LNCaP clone FGC (cell line): Measurements from ENCODE around the gene IMMP2L.

Experiments
- DNase-seq: peaks from one replicate; pipeline ENCODE4 v3.0.0-alpha.2; 2011; ENCODE audit warnings: low read depth
- H3K4me3 ChIP-seq: 2 replicates; pipeline ENCODE4 v1.5.1; 2011; ENCODE audit warnings: mild to moderate bottlenecking, low read depth, low read length, control low read depth
- CTCF ChIP-seq: IDR thresholded peaks from 2 replicates; pipeline ENCODE4 v1.5.1; 2012; ENCODE audit warnings: mild to moderate bottlenecking; ENCODE audit not compliant: control insufficient read depth, insufficient read depth; ENCODE audit errors: extremely low read depth

Gene IMMP2L

GRCh38 chr7:110911632-110912031, 650.7 kb downstream of the IMMP2L start:
- H3K4me3 ChIP-seq: no peak overlapping the region
- TF ChIP-seq CTCF: no peak
- no peak for DNase-seq

DNA sequence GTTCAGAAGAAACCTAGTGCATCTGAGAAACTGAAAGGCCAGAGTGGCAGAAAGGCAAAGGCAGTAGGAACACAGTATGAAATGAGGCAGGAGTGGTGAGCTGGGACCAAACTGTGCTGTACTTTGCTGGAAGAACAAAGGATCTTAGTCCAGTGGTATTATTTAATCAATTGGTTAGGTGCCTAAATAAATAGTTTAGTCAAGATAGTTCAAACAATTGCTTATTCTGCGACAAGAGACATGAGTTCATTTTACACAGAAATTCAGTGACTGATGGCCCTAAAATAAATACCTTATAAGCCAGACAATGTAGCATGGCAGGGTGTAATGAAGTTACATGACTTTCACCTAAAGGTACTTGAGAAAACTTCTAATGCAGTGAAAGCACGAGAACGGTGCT, 653.2 kb downstream of the IMMP2L start:
- peak; percentile 50 for DNase-seq
- no peak overlapping the region for H3K4me3 ChIP-seq
- TF ChIP-seq CTCF: no peak

- TF ChIP-seq CTCF: no peak
- no peak overlapping the region for H3K4me3 ChIP-seq
- no peak for DNase-seq
These were observed 656.3 kb downstream of the IMMP2L start for GRCh38 chr7:110905773-110906566.

DNA sequence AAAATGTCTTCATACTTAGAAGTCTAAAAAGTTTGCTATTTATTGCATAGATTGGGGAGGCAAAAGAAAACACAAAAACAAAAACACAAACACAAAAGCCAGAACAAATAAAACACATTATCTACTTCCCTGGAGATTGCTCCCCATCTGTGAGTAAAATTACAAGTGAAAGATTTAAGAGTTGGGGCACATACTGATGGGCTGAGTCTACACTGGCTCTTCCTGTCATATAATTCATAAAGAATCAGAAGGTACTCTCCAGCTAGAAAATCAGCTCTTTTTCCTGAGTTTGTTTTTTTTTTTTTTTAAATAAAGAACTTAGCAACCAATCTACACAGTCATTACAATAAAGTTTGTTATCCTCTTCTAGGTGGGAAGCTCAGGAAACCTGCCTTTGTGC, 663.8 kb downstream of the IMMP2L start:
- no peak for DNase-seq
- no peak for TF ChIP-seq CTCF
- no peak overlapping the region for H3K4me3 ChIP-seq

DNA sequence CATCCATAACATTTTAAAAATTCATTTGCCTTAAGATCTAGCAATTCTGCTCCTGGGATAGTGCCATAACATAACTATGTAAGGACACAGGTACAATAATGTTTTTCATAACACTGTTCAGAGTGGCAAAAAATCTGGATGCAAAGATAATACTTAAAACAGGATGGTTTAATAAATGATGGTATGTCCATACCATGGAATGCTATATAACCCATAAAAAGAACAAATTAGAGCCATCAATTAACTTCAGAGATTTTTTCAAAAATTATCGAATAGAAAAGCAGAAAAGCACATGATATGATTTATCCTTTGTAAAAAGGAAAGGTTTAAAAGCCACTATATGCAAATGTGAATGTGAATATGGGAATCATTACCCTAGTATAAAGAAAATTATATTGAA, 664.8 kb downstream of the IMMP2L start:
- no peak overlapping the region for H3K4me3 ChIP-seq
- no peak for DNase-seq
- TF ChIP-seq CTCF: no peak

DNA sequence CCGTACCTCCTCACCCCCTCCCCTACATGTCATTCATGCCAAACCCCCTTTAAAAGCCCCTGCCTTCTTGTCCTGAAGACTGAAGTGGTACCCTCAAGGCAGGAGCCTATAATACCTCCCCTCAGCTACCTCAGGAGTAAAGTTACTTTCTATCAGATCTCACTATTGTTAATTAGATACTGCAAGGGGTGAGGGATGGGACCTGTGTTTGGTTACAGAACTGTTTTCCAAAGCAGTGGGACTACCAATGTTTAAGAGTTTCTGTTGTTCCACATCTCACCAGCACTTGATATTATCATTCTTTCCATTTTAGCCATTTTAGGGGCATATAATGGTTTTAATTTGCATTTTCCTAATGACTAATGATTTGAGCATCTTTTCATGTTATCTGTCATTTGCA, 668.2 kb downstream of the IMMP2L start:
- H3K4me3 ChIP-seq: no peak overlapping the region
- DNase-seq: no peak
- TF ChIP-seq CTCF: no peak

- no peak for TF ChIP-seq CTCF
- no peak for DNase-seq
These were observed 671.1 kb downstream of the IMMP2L start for GRCh38 chr7:110891197-110891596.

More at GRCh38 chr7:110891197-110891596, 671.1 kb downstream of the IMMP2L start:
- no peak overlapping the region for H3K4me3 ChIP-seq
